Stimulated activated CD8-positive, alpha-beta memory T cell treated with anti-CD3 and anti-CD28 coated beads, Interleukin-15, amount 100 ng/mL, for 48 hours (primary cell): ENCODE results near the gene SCG5.

ENCODE experiments used
- DNase-seq, 2 donors: peaks; one replicate each; pipeline ENCODE4 v3.0.0-alpha.2; 2020; ENCODE audit warnings: low read depth in 2 of 2

The SCG5 gene

DNA sequence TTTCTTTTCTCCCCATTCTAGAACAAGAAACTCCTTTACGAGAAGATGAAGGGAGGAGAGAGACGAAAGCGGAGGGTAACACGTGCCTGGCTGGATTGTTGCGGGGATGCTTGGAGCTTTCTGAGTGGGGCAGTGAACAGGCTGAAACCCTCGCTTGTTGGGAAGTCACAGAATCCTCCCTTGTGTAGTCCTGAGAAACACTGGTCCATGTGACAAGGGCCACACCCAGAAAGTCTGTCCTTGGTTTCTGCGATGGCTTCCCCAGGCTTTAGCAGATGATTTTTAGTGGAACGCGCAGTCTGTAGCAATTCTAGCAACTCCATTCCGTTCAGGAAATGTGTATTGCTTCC lies 50.2 kb downstream of the SCG5 start:
- DNase-seq: no peak

DNA sequence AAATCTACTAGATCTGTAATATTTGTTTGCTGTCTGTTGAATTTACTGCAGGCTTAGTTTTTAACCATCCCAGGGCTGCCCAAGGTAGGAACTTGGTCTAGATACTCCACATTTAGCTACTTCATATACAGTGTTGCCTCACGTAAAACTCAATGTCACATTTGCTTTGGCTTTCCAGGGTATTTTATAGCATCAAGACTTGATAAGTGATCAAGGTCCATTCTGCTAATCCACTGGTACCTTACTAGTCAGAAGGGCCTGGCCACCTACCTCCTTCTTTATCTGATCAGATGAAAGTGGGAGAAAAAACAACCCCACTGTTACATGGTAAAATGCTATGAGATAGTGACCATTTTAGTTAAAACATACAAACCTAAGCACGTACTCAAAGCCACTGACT lies 50.8 kb downstream of the SCG5 start:
- DNase-seq: no peak

DNA sequence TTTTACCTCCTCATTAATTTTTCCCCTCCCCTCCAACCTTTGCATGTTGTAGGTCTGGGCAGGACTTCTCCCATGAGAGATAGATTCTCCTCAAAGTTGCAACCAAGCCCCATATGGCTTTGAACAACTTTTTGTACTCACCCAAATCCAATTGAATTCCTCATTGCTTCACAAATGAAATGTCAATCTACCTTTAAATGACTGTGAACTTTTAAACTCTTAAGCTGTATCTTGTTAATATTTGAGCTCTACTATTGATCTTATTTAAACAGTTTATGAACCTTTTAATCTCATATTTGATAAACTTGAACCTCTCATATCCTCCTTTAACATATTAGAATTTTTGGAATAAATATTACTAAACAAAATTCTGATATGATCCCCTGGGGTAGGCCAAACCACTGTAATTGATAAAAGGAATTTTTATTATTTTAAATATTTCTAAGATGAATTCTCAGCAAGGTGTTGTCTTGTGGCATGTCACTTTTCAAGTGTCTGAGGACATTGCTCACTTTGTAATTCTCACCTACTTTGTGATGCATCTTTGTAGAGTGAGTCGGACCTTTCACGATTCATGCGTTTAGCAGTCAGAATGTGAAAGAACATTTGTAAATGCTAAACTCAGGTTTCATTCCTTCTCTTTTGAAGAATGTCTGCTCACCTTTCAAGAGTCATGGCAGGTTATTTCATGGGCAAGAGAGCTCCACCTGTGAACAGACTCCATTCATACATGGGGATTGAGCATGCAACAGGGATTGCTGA lies 52.9 kb downstream of the SCG5 start:
- DNase-seq: no peak

DNA sequence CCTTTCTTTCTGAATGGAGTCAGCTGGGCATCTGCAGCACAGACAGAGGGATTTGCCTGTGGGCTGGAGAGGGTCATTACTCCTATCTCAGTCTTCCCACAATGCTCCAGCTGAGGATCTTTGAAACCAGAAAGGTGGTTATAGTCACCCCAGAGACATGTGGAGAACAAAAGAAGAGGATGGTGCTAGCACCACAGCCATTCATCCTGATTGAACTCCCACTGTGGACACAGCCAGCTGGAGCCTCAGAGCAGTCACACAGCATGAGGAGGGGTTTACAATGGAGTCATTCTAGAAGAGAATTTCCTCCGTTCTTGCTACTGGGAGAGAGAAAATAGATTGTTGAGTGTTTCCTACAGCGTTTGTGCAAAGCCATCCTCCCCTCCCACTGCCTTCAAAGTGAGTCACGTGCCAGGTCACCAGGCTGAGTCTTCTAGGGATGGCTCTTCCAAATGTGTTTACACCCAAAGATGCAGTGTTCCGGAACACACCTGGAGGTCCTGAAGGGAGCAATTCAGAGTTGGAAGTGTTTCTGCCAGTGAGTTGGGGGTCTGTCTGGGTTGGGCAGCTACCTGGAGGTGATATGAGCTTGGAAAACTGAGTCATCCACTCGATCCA lies 57.4 kb downstream of the SCG5 start:
- DNase-seq: no peak

DNA sequence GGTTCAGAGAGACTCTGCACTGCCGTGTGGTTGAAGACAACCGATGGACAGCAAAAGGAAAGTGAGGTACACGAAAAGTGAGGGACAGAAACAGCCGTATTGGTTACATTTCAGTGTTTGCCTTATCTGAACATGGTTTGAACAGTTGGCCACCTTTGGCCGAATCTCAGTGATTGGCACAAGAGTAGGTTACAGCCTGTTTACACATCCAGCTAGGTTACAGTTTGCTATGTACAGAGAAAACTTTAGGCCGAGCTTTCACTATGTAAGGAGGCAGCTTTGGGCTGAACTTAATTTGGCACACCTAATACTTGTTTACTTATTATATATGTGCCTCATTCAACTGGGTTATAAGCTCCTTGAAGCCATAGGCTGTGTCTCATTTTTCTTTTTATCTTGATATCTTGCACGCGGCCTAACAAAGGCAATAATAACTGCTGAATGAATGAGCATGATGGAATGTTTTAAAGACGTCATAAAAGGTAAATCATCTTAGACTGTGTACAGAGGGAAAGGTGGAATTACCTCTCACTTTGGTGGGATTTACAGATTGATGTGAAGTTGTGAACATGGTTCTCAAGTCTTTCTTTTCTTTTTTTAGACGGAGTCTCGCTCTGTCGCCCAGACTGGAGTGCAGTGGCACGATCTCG lies 59.1 kb downstream of the SCG5 start:
- DNase-seq: no peak

DNA sequence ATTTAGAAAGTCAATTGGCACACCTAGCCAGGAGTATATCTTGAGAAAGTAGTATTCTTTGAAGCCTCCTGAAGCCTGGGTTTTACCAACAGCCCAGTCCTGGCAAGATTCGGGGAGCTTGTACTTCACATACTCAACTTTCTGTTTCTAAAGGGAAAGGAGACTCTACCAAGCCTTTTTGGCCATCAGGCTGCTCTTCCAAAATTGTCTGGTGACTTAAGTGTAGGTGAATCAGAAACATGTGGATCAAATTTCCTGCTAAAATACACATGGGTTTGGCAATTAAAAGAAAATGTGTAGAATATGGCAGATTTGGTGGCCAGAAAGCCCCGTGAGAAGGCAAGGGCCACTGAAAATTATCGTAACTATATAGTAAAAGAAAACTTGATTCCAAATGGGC lies 60.4 kb downstream of the SCG5 start:
- no peak for DNase-seq

DNA sequence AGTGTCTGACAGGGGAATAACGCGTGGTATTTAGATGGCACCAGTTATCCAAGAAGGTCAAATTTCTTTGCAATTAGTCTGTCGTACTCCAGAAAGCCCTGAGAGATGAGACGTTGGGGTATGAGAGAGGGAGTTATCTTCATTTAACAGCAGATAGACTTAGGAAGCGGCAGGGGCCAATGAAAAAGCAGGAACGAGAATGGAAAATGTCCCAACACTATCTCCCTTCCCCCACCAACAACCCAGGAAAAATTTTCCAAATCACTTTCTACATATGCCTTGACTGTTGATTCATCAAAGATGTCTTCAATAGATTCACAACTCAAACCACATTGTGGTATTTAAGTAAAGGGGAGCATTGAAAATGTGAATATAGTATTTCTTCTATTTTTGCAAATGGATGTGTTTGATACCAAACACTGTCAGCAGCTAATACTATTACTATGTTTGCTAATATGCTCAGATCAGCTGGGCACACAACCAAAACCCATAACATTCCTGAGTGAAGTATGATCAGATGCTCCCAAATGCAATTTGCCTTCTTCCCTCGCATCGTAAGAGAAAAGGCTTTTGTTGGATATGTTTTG lies 63.0 kb downstream of the SCG5 start:
- no peak for DNase-seq

DNA sequence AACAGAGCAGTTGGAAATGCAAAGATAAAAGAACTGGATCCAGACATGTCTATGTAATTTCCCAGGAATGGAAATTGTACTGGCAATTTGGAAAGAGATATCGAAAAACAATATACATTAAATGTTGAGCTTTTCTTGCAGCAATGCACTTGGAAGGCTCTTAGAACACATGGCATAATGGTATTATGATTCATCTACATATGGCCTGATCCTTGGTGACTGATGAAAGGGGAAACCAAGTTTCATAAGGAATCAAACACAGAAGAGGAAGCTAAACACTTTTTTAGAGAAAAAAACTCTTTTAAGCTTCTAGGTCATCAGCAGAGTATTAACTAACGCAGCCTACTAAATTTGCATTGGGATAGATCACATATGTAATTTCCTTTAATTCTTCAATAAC lies 63.9 kb downstream of the SCG5 start:
- no peak for DNase-seq

DNA sequence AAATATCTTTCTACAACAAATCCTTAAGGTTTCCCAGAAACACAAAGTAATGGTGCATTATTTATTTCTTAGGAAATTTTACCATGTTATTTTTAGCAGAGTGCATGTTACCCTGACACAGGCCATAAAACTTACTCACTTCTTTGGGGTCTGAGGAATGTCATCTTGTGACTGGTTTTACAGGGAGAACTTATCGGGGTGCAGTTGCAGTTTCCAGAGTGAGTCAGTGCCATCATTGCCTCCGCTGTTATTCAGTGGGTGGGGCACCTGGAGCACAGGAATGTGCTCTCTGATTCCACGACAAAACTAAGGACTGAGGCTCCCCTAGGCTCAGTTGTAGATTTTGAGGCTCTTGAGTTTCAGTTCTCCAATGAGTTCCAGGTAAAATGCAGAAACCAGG lies 65.2 kb downstream of the SCG5 start:
- DNase-seq: no peak

DNA sequence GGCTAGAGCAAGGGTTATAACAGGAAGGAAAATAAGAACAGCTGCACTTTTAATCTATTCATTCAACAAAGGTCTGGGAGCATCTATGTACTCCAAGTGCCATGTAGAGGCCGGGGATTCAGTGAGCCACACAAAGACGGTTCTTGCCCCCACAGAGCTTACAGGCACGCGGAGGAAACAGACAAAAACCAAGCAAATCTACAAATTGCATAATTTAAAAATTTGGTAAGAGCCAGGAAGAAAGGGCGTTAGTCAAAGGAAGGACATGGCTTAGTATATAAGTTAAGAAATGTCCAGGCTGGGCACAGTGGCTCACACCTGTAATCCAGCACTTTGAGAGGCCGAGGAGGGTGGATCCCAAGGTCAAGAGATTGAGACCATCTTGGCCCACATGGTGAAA lies 65.9 kb downstream of the SCG5 start:
- DNase-seq: no peak

DNA sequence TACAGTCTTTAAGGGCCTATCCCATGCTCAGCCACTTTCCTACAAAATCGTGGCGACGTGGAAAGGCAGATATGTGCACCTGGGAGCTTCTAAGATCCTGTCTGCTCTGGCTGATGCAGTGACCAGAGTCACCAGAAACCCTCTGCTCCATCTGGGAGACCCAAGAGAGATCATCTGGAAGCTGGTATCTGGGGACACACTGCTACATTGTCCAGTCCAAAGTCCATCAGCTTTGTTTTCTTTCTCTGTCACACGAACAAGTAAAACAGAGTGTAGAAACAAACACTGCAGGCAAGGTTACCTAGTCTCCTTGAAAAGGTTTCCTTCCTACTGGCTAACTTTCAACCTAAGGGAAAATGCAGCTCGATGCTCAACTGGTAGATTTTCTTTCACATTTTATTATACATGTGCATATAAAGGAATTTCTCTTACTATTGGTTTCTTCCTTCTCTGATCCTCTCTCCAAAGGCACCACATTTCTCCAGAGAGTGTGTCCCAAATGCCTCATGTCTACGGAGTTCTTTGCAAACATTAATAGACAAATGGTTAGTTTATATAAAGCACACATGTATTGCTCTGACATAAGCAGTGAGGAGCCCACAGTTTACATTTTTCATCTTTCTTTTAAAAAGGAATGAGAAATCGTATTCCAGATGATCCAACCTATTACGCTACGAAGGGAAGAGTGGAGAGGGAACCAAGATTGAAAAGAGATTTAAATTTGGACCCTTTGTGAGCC lies 68.0 kb downstream of the SCG5 start:
- DNase-seq: no peak

DNA sequence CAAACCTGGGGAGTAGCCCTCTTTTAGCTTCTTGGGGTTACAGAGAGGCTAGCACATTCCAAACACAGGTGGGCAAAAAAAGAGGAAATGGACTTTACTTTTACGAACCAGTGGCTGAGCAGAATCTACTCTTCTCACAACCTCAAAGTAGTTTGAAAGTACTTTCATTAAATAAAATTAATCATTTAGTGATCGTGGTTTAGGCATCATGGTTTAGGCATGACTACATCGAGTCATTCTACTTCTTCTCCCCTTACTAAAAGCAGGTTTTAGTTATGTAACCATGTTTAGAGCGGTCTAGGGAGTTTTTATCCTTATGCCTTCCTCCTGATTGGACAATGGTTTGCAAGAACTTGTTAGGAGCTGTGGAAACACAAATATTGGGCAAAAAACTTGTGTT lies 73.8 kb downstream of the SCG5 start:
- no peak for DNase-seq

DNA sequence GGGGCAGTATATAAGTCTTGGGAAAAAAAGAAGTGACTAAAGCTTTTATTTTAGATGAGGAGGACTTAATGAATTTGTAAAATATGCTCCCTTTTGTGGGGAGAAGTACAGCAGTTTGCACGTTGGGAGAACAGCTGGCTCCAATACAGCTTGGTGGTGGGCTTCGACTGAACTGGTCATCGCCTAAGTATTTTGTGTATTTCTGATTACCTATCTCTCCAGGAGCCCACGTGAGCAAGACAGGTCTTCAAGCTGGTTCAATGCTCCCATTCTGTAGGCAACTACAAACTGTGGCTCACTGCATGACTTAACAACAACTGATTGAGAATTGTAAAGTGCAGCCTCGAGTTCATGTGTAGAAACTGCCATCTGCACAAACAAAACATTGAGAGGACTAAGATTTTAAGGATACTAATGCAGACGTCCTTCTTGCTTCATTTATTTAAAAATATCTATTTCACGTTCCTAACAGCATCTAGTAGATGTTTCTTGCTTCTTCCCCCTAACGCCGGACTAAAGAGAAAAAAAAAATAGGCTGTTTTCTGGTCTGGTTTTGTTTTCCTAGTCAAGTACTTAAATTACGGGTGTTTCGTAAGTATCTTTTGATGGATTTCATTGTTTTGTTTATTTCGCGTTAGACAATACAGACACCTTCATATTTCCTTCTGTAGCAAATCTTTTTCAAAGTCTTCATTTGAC lies 74.9 kb downstream of the SCG5 start:
- no peak for DNase-seq

DNA sequence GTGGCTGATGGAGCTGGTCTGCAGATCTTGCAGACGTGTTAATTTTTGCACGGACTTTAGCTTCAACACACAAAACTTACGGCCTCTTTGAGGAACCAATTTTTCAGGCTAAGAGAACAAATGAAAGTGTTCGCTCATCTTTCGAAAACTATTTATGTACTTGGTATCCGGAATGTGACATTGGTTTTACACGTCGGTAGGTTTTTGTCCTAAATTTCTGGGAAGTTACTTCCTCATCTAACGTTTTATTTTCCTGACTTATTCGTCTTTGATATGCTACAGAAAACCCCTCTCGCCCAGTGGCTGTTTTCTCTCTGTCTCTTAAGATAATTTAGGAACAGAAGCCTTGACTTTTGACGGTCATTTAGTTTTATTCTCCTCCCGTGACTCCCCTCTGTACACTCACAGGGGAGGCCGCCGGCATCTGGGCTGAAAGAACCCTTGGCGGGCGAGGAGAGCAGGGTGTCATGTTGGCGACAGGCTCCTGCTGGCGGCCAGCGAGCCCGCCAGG lies 75.5 kb downstream of the SCG5 start:
- no peak for DNase-seq

DNA sequence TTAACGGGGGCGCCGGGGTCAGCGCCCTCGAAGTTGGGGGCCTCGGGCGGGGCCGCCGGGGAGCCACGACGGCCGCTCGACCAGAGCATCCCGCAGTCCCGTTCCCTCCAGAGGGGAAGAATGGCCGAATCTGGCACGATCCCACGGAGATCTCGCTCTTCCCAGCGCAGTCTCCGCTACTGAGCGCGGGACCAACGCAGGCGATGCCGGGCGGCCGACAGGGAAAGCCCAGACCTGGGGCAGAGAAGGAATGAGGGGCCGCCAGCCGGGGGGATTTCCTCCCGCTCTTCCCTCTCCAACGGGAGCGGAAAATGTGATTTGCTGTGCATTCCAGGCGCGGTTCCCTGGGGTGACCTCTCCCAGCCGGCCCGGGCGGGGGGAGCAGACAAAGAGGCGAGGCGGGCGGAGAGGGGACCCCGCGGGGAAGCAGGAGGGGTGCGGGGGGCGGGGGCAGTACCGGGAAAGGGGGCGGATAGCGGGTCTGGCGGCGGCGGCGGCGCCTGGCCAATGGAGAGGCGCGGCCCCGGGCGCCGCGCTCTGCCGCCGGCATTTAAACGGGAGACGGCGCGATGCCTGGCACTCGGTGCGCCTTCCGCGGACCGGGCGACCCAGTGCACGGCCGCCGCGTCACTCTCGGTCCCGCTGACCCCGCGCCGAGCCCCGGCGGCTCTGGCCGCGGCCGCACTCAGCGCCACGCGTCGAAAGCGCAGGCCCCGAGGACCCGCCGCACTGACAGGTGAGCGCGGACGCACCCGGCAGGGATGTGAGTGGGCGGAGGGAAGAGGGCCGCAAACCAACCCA lies 76.1 kb downstream of the SCG5 start, which contains the start of gene GREM1:
GREM1 (plus strand) TSS at position 579 of the 801 bp plus-strand sequence. CDS start 12,687 bp downstream, outside the sequence.
- no peak for DNase-seq

DNA sequence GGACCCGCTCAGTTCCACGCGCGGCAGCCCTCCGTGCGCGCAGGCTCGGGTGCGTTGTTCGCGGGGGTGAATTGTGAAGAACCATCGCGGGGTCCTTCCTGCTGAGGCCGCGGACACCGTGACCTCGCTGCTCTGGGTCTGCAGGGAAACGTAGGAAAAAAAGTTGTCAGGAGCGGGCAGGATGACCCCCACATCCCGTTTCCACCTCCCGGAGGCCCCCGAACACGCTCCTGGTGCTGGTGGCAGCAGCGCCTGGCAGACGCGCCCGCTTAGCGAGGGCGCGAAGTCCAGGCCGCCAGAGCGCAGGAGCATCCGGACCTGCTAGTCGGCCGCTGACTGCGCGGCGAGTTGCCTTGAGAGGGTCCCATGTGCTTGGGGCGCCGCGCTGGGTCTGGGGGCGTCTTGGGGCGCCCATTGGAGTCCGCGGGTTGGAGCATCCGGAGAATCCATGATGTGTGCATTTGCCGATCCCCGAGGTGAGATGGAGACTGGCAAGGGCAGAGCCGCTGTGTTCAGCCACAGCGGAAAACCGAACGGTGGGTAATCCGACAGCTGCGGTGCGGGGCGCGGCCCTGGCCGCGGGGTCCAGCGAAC lies 76.8 kb downstream of the SCG5 start:
- no peak for DNase-seq

DNA sequence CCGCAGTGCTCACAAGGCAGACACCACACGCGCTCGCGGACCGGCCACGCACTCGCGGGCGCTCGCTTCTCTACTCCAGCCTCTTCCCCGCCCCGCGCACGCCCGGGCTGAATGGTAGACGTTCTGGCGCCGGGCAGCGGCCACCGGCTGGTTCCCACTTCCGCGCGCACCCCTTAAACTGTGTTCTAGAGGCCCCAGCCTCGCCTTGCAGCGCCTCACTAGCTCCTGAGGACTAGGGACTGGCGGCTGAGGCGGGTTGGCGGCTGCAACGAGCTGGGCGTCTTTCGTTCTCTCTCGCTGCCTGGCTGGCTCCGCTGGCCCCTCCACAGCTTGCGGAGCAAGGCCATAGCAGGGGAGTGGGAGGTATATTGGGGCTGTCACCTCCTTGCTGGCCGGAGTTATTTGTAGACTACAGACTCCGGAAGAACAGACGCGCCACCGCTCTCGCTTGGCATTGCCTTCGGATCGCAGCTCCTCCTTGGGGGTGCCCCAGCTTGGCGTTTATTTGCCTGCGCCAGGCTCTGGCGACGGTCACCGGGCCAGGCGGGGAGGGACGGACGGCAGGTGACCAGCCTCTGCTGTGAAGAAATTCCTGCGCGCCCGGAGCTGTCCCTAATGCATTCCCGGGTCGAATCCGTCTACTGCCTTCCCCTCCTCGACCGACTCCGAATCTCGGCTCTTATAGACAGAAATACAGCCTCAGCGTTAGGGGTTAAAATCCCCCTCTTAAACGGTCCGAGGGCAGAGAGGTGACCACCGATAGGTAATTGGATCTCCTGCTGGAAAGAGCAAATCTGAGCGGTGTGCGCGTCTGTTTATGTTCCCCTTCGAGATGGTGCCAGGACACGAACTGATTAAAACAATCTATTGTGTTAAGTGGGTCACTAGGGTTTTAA lies 77.6 kb downstream of the SCG5 start:
- DNase-seq: no peak

DNA sequence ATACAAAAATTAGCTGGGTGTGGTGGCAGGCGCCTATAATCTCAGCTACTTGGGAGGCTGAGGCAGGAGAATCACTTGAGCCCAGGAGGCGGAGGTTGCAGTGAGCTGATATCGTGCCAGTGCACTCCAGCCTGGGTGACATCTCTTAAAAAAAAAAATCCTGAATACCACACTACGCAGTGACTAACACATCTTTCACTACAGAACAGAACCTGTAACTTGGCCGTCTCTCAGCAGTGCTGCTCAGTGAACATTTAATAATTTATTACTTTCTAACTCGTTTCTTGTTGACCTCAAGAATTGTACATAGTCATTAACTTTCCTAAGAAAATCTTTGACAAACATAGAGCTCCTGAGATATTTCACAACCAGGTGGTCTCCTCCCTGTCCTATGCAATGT lies 80.1 kb downstream of the SCG5 start:
- DNase-seq: no peak

DNA sequence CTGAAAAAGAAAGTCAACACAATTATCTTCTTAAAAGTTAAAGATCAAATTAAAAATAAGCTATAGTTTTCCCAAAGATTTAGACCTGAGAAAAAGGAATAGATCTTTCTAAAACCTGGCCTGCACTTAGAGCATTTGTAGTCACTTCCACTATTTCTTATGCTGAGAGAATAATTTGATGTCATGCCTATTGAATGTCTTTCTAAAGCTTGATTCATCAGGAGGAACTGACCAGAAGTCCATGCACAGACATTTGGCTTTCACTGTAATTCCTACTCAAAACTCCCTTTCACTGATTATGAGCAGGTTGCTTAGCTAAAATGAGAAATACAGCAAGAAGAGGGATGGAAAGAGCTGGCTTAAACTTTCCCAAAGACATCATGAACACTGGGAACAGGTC lies 80.6 kb downstream of the SCG5 start:
- no peak for DNase-seq
